ENCODE results near the gene SEMA7A. TPM values are rescaled to one million over a fixed set of nuclear protein-coding genes. Genes with fewer than 3 reads are reported as not detected.
A peak's percentile ranks its signal among the peaks of the same experiment; 100 is the strongest.
"Not testable (repeated sequence)": the region's sequence is repeated elsewhere in the genome, so short reads cannot be mapped to it uniquely, and the experiment has no call there.

SEMA7A gene, protein sequence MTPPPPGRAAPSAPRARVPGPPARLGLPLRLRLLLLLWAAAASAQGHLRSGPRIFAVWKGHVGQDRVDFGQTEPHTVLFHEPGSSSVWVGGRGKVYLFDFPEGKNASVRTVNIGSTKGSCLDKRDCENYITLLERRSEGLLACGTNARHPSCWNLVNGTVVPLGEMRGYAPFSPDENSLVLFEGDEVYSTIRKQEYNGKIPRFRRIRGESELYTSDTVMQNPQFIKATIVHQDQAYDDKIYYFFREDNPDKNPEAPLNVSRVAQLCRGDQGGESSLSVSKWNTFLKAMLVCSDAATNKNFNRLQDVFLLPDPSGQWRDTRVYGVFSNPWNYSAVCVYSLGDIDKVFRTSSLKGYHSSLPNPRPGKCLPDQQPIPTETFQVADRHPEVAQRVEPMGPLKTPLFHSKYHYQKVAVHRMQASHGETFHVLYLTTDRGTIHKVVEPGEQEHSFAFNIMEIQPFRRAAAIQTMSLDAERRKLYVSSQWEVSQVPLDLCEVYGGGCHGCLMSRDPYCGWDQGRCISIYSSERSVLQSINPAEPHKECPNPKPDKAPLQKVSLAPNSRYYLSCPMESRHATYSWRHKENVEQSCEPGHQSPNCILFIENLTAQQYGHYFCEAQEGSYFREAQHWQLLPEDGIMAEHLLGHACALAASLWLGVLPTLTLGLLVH
- total RNA-seq: 10 to 100 TPM in 1 of 2 donors, 1 to 10 TPM in 1; 7.1 to 15.0 TPM
- polyA plus RNA-seq: 1 to 10 TPM; 4.2 to 6.6 TPM
- long read RNA-seq, donor 1, partial matches to known transcripts: 0 of 1 reads
- long read RNA-seq, donor 1, other reads (novel, unspliced or antisense): 0 of 1 reads
- long read RNA-seq, donor 2: 0 reads
- long read RNA-seq, donor 3: 0 reads
- long read RNA-seq, donor 4, partial matches to known transcripts: 0 of 1 reads
- long read RNA-seq, donor 4, other reads (novel, unspliced or antisense): 0 of 1 reads
- long read RNA-seq, donor 5, partial matches to known transcripts: 0 of 1 reads
- long read RNA-seq, donor 5, other reads (novel, unspliced or antisense): 0 of 1 reads

DNA sequence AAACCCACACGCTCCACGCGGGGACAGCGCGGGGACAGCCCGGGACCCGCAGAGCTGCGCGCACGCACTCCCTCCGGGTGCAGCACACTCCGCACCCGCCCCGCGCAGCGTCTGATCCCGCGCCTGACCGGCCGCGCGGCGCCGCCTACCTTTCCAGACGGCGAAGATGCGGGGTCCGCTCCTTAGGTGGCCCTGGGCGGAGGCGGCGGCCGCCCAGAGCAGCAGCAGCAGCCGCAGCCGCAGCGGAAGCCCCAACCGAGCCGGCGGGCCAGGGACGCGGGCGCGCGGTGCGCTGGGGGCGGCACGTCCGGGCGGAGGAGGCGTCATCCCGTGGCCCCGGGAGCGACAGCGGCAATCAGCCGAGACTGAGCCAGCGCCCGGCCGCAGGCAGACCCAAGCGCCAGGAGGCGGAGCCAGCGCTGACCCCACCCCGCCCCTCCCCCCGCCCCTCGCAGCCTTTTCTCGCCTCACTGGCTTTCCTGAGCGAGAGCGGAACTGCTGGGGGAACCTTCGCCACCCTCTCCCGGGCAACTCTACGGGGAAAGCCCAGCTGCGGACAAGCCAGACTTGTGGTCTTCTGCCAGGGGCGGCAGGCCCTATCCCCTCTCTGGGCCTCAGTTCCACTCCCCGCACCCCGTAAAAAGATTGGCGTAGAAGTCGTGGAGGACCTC is at the start of gene SEMA7A:
TSS of gene SEMA7A (minus strand) at position 367 of the 671 bp plus-strand sequence. CDS start at position 327, 40 bp downstream.
- Histone ChIP-seq H3K4me3 (peak within 1 kb of the TSS; percentile 75), H3K9me3 (ENCODE audit: control insufficient read depth in 4 of 4, insufficient read depth in 3 of 4, low read length in 3 of 4) (no peaks in the 10 kb centered on the region), H3K4me1 (ENCODE audit: control insufficient read depth in 5 of 5, insufficient read depth in 5 of 5, low read length in 5 of 5) (peaks cover 0 to 14% (median 0%) of the 10 kb centered on the region in 5 donors), H3K27me3 (ENCODE audit: control insufficient read depth in 3 of 3, insufficient read depth in 3 of 3, low read length in 2 of 3) (peaks cover 0 to 12% (median 7%) of the 10 kb centered on the region in 3 donors), H3K36me3 (ENCODE audit: control insufficient read depth in 4 of 4, insufficient read depth in 4 of 4, low read length in 4 of 4) (no peaks in the 10 kb centered on the region), H3K27ac (ENCODE audit: low read depth in 1 of 2, low read length in 1 of 2) (peak within 1 kb of the TSS in 1 of 2 donors; percentile 47), H3K9ac (ENCODE audit: insufficient read depth in 1 of 2, low read length in 2 of 2) (no peak within 1 kb of the TSS)
- 0 to 1% methylated on average over 56 to 75 of the region's 75 CpGs for WGBS, 2 donors
- ATAC-seq (ENCODE audit: insufficient read depth, low FRiP score) (peak; percentile 88), DNase-seq (peak; percentile 82 to 91 (median 91))
- TF ChIP-seq, protein P1, sequence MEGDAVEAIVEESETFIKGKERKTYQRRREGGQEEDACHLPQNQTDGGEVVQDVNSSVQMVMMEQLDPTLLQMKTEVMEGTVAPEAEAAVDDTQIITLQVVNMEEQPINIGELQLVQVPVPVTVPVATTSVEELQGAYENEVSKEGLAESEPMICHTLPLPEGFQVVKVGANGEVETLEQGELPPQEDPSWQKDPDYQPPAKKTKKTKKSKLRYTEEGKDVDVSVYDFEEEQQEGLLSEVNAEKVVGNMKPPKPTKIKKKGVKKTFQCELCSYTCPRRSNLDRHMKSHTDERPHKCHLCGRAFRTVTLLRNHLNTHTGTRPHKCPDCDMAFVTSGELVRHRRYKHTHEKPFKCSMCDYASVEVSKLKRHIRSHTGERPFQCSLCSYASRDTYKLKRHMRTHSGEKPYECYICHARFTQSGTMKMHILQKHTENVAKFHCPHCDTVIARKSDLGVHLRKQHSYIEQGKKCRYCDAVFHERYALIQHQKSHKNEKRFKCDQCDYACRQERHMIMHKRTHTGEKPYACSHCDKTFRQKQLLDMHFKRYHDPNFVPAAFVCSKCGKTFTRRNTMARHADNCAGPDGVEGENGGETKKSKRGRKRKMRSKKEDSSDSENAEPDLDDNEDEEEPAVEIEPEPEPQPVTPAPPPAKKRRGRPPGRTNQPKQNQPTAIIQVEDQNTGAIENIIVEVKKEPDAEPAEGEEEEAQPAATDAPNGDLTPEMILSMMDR (IDR thresholded peaks at IDR 0.05; ENCODE audit: control extremely low read depth, extremely low read depth): no peak

DNA sequence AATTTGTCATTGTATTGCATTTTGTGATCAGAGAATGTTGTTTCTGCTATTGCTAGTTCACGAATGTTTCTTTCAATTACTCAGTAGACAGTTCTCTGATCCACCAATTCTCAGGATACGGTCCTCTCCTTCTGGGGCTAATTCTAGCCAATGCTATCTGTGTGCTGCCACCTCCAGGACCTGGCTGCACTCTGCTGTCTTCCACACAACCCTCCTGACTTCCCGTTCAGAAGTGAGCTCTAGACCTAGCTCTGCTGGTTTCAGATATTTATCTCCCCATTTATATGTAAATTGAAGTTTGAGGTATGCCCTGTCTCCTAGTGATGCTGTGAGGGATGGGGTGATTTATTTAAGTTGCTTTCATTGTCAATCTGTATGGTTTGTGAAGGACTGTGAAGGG is 48.9 kb upstream of the SEMA7A start:
- ATAC-seq (ENCODE audit: insufficient read depth, low FRiP score): no peak
- 69 to 86% methylated on average over 3 of the region's 3 CpGs for WGBS, 2 donors
- TF ChIP-seq, protein P1 (IDR thresholded peaks at IDR 0.05; ENCODE audit: control extremely low read depth, extremely low read depth): no peak
- Histone ChIP-seq H3K27ac (ENCODE audit: low read depth in 1 of 2, low read length in 1 of 2) (no peak overlapping the region), H3K27me3 (ENCODE audit: control insufficient read depth in 3 of 3, insufficient read depth in 3 of 3, low read length in 2 of 3) (no peaks in the 10 kb centered on the region), H3K36me3 (ENCODE audit: control insufficient read depth in 4 of 4, insufficient read depth in 4 of 4, low read length in 4 of 4) (no peaks in the 10 kb centered on the region), H3K9ac (ENCODE audit: insufficient read depth in 1 of 2, low read length in 2 of 2) (no peak overlapping the region), H3K9me3 (ENCODE audit: control insufficient read depth in 4 of 4, insufficient read depth in 3 of 4, low read length in 3 of 4) (no peaks in the 10 kb centered on the region), H3K4me3 (no peak overlapping the region), H3K4me1 (ENCODE audit: control insufficient read depth in 5 of 5, insufficient read depth in 5 of 5, low read length in 5 of 5) (no peaks in the 10 kb centered on the region)
- DNase-seq: no peak

DNA sequence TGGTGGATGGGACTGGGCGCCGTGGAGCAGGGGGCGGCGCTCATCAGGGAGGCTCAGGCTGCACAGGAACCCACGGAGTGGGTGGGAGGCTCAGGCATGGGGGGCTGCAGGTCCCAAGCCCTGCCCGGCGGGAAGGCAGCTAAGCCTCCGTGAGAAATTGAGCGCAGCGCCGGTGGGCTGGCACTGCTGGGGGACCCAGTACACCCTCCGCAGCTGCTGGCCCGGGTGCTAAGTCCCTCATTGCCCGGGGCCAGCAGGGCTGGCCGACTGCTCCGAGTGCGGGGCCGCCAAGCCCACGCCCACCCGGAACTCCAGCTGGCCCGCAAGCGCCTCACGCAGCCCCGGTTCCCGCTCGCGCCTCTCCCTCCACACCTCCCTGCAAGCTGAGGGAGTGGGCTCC is 46.6 kb upstream of the SEMA7A start:
- not testable (repeated sequence) for H3K36me3 ChIP-seq (ENCODE audit: control insufficient read depth in 4 of 4, insufficient read depth in 4 of 4, low read length in 4 of 4); DNase-seq; ATAC-seq (ENCODE audit: insufficient read depth, low FRiP score); H3K9me3 ChIP-seq (ENCODE audit: control insufficient read depth in 4 of 4, insufficient read depth in 3 of 4, low read length in 3 of 4); H3K27me3 ChIP-seq (ENCODE audit: control insufficient read depth in 3 of 3, insufficient read depth in 3 of 3, low read length in 2 of 3); H3K4me1 ChIP-seq (ENCODE audit: control insufficient read depth in 5 of 5, insufficient read depth in 5 of 5, low read length in 5 of 5); H3K4me3 ChIP-seq; H3K9ac ChIP-seq (ENCODE audit: insufficient read depth in 1 of 2, low read length in 2 of 2); H3K27ac ChIP-seq (ENCODE audit: low read depth in 1 of 2, low read length in 1 of 2)
- WGBS, 2 donors: 96 to 97% methylated on average over 23 to 27 of the region's 27 CpGs

DNA sequence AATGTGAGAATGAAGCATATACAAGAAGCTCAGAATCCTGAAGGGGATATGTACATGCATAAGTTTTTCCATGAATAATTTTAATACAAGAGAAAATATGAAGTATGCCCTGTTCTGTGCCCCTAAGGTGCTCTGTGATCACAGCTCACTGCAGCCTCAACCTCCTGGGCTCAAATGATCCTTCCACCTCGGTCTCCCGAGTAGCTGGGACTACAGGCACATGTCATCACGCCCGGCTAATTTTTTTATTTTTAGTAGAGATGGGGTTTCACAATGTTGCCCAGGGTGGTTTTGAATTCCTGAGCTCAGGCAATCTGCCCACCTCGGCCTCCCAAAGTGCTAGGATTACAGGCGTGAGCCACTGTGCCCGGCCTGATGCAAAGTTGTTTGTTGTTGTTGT is 37.9 kb upstream of the SEMA7A start:
- ATAC-seq (ENCODE audit: insufficient read depth, low FRiP score); H3K9me3 ChIP-seq (ENCODE audit: control insufficient read depth in 4 of 4, insufficient read depth in 3 of 4, low read length in 3 of 4); DNase-seq; H3K4me3 ChIP-seq; H3K9ac ChIP-seq (ENCODE audit: insufficient read depth in 1 of 2, low read length in 2 of 2); H3K36me3 ChIP-seq (ENCODE audit: control insufficient read depth in 4 of 4, insufficient read depth in 4 of 4, low read length in 4 of 4); H3K27me3 ChIP-seq (ENCODE audit: control insufficient read depth in 3 of 3, insufficient read depth in 3 of 3, low read length in 2 of 3); H3K4me1 ChIP-seq (ENCODE audit: control insufficient read depth in 5 of 5, insufficient read depth in 5 of 5, low read length in 5 of 5); H3K27ac ChIP-seq (ENCODE audit: low read depth in 1 of 2, low read length in 1 of 2): not testable (repeated sequence)
- WGBS, 2 donors: 91 to 95% methylated on average over 7 of the region's 7 CpGs
